Epithelial cell of proximal tubule (primary cell): ENCODE measurements around the gene TPRX1. TPM values are rescaled to one million over a fixed set of nuclear protein-coding genes. Genes with fewer than 3 reads are reported as not detected.
"Not testable (repeated sequence)": the region's sequence is repeated elsewhere in the genome, so short reads cannot be mapped to it uniquely, and the experiment has no call there.

Source experiments
- DNase-seq: peaks from one replicate; pipeline ENCODE4 v3.0.0-alpha.2; 2011; ENCODE audit warnings: low read depth
- H3K4me3 ChIP-seq: 2 replicates; pipeline ENCODE4 v1.5.1; 2011; ENCODE audit warnings: low read depth, mild to moderate bottlenecking, low read length
- CTCF ChIP-seq: conservative IDR thresholded peaks from 2 replicates; pipeline ENCODE4 v1.5.1; 2012; ENCODE audit warnings: low read depth, mild to moderate bottlenecking, low read length
- total RNA-seq: library from RNA; depleted of rRNA; stranded (reverse); fragments of >200 nt; gene quantifications from 2 replicates; pipeline ENCODE4 v1.2.3, GENCODE V29; 2015

TPRX1 gene
- total RNA-seq, 1 donor from 2014 or later = not detected

DNA sequence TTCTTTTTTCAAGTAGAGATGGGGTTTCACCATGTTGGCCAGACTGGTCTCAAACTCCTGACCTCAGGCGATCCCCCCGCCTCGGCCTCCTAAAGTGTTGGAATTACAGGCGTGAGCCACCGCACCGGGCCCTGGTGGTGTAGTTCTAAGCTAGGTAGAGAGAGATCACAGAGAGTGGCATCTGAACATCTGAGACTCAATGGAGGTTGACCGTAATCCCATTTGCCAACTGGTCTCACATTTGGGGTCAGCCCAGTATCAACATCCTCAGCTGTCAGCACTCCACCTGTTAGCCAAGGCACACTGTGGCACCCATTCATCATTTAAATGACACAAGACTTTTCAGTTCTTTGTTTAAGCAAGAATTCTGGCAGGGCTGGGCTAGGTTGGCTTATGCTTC, 17.8 kb downstream of the TPRX1 start:
- TF ChIP-seq CTCF = no peak
- H3K4me3 ChIP-seq = no peak overlapping the region
- no peak for DNase-seq

- TF ChIP-seq CTCF = no peak
- no peak for DNase-seq
- no peak overlapping the region for H3K4me3 ChIP-seq
Observed at GRCh38 chr19:47781590-47782262, 22.6 kb downstream of the TPRX1 start.

DNA sequence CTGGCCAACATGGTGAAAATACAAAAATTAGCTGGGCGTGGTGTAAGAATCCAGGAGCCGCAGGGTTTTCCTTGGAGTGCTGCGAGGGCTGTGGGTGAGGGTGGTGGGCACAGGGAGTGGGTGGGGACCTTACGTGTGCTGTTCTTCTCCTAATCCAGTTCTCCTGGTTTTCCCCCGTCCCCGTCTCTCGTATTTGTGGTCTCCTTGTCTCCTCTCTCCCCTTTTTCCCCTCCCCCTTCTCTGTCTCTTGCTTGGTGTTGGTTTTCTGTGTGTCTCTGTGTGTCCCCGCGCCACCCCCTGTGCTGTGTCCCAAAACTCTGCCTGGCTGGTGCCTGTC, 24.2 kb downstream of the TPRX1 start:
- no peak for TF ChIP-seq CTCF
- peak overlapping the region; percentile 98 for H3K4me3 ChIP-seq
- DNase-seq = no peak

DNA sequence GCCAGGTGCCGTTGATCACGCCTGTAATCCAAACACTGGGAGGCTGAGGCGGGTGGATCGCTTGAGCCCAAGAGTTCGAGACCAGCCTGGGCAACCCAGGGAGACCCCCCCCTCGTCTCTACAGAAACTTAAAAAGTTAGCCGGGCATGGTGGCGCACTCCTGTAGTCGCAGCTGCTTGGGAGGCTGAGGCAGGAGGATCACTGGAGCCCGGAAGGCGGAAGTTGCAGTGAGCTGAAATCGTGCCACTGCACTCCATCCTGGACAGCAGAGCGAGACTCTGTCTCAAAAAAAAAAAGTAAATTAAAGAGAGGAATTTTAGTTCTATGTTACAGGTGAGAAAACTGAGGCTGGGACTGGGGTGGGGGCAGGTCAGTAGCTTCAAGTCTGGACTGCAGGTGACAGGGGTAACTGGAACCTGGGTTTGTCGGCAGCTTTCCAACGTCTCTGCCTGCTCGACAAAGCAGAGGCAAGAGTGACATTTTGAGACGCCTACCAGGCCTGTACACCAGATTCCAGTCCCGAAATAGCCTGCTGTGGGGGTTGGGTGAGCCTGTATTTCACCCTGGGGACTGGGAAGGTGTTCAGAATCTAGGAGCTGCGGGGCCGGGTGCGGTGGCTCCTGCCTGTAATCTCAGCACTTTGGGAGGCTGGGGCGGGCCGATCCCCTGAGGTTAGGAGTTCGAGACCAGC, 24.7 kb downstream of the TPRX1 start:
- no peak for TF ChIP-seq CTCF
- DNase-seq = no peak
- H3K4me3 ChIP-seq = peak overlapping the region; percentile 98

DNA sequence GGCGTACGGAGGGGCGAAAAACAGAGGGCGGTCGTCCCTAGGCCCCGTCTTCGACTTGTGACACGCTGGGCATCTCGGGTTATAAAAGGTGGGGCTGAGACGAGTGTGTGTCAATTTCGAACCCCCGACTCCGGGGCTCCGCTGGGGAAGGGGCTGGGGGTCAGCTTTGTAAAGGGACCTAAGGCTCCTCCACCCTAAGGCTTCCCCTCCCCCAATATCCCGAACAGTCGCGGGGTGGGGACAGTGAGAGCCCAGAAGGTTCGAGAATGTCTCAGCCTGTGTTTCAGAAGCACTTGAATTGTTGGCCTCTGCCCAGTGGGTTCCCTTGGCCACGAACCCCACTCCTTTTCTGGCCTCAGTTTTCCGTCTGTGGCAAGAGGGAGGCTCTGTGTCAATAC, 25.4 kb downstream of the TPRX1 start:
- no peak for TF ChIP-seq CTCF
- peak overlapping the region; percentile 98 for H3K4me3 ChIP-seq
- no peak for DNase-seq

DNA sequence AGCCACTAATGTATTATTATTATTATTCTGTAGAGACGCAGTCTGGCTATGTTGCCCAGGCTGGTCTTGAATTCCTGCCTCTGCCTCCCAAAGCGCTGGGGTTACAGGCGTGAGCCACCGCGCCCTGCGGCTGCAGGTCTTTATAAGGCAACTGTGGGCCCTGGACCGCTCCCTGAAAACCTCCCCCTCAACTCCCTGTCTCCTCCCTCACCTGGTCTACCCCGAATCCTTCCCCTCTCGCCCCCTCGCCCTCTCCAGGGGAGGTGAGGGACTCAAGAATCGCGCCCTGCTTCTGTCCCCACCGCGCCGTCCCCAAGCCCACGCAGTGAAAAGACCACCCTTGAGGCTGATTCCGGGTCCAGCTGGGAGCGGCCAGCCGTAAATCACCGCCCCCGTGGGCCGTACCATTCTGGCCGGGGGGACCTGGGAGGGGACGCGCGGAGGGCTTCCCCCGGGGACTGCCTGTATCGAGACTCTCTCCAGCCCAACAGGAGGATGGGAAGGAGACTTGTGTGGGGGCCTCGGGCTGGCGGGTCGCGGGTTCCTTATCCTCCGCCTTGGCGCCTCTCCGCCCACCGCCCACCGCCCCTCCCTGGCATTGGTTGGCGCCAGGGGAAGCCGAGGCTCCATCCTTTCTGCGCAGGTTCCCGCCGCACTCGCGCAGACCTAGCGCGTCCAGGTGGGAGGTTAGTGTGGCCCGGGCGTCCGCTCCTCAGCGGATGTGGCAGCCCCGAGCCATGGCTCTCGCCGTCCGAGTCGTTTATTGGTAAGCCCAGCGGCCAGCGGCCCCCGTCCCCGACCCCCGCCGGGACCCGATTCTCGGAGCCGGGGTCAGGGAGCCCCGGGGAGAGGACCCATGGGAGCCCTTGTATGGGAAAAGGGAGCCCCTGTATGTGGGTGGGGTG, 26.1 kb downstream of the TPRX1 start, which contains the start of gene SELENOW:
Gene SELENOW (plus strand): TSS at position 655 of the 905 bp plus-strand sequence. CDS start 83 bp downstream, at position 738.
- no peak for DNase-seq
- TF ChIP-seq CTCF = no peak
- H3K4me3 ChIP-seq = peak within 1 kb of the TSS; percentile 98

GRCh38 chr19:47777245-47778048, 26.9 kb downstream of the TPRX1 start:
- DNase-seq = not testable (repeated sequence)

More at GRCh38 chr19:47777245-47778048, 26.9 kb downstream of the TPRX1 start:
- peak overlapping the region; percentile 98 for H3K4me3 ChIP-seq
